Measurements from ENCODE around the gene CGB8.
"Not testable (repeated sequence)": the region's sequence is repeated elsewhere in the genome, so short reads cannot be mapped to it uniquely, and the experiment has no call there.

DNA sequence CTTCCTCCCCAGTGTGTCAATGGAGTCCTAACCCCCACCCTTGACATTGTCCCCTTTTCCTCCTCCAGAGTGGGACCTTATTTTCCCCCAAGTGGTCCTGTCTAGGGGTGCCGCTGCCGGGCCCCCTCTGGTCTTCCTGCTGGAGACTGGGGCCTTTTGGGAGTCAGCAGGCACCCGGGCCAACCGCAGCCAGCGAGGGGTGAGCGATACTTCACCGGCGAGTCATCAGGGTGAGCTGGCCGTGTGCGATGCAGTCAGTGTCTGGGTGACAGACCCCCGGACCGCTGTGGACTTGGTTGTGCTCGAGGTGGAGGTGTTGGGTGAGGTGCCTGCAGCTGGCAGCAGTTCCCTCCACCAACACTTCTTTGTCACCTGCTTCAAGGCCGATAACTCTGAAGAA is 19.2 kb downstream of the CGB8 start:
- TF ChIP-seq, protein P1, sequence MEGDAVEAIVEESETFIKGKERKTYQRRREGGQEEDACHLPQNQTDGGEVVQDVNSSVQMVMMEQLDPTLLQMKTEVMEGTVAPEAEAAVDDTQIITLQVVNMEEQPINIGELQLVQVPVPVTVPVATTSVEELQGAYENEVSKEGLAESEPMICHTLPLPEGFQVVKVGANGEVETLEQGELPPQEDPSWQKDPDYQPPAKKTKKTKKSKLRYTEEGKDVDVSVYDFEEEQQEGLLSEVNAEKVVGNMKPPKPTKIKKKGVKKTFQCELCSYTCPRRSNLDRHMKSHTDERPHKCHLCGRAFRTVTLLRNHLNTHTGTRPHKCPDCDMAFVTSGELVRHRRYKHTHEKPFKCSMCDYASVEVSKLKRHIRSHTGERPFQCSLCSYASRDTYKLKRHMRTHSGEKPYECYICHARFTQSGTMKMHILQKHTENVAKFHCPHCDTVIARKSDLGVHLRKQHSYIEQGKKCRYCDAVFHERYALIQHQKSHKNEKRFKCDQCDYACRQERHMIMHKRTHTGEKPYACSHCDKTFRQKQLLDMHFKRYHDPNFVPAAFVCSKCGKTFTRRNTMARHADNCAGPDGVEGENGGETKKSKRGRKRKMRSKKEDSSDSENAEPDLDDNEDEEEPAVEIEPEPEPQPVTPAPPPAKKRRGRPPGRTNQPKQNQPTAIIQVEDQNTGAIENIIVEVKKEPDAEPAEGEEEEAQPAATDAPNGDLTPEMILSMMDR (optimal IDR thresholded peaks at IDR 0.05 in 1 of 3, IDR thresholded peaks at IDR 0.05 in 1 of 3, conservative IDR thresholded peaks at IDR 0.05 in 1 of 3; ENCODE audit: extremely low read depth in 1 of 3, insufficient read depth in 2 of 3, low read length in 3 of 3), result not testable (repeated sequence)
- TF ChIP-seq EZH2 (IDR thresholded peaks at IDR 0.05; ENCODE audit: low read length), result not testable (repeated sequence)

All from keratinocyte (primary cell).